ENCODE results near the gene HSPA14.

- TF ChIP-seq CTCF (IDR thresholded peaks at IDR 0.05) (no peak), ZNF138 (CRISPR knock-in tag; conservative IDR thresholded peaks at IDR 0.05) (no peak), PRDM15 (CRISPR knock-in tag; IDR thresholded peaks at IDR 0.05) (no peak), MXD4 (CRISPR knock-in tag; IDR thresholded peaks at IDR 0.05; ENCODE audit: borderline replicate concordance) (no peak), SP1 (CRISPR knock-in tag; conservative IDR thresholded peaks at IDR 0.05) (no peak), GABPB1 (CRISPR knock-in tag; IDR thresholded peaks at IDR 0.05) (no peak), CREB1 (CRISPR knock-in tag; IDR thresholded peaks at IDR 0.05) (no peak), USF1 (CRISPR knock-in tag; IDR thresholded peaks at IDR 0.05) (no peak), SMAD3 (CRISPR knock-in tag; IDR thresholded peaks at IDR 0.05; ENCODE audit: borderline replicate concordance) (no peak), NFE2L1 (CRISPR knock-in tag; IDR thresholded peaks at IDR 0.05) (no peak), MAX (CRISPR knock-in tag; IDR thresholded peaks at IDR 0.05) (no peak), CBFB (CRISPR knock-in tag; IDR thresholded peaks at IDR 0.05; ENCODE audit: low read depth) (no peak)
These were observed 37.8 kb downstream of the HSPA14 start for GRCh38 chr10:14875941-14876340.

Data from WTC11 (cell line).